GM12878 (cell line): Measurements from ENCODE around the gene SCAND1. TPM values are rescaled to one million over a fixed set of nuclear protein-coding genes. Genes with fewer than 3 reads are reported as not detected.

Source experiments
- ATAC-seq: fragments of 200-7000 bp; cut with Tn5 transposase; 3 replicates; pipeline ENCODE4 v1.9.1; 2020; ENCODE audit warnings: mild to moderate bottlenecking, moderate library complexity
- BruUV-seq: library from RNA; stranded (reverse); fragments of 400-500 nt; replicated peaks from 2 replicates; lab custom pipeline; 2021; lab: Mats Ljungman, UMichigan
- CTCF ChIA-PET: fragments of 300-600 bp; sonication (Branson Sonifier 250); formaldehyde crosslinking; extraction: SDS; loops from one replicate; lab custom pipeline; 2021; ENCODE audit warnings: inconsistent platforms; lab: Yijun Ruan, JAX
- POLR2A ChIA-PET: fragments of 350-600 bp; formaldehyde crosslinking; extraction: SDS; loops from one replicate; lab custom pipeline; 2021; ENCODE audit warnings: inconsistent platforms; lab: Charles Lee
- RAD21 ChIA-PET: fragments of 300-600 bp; sonication (Branson Sonifier 250); formaldehyde crosslinking; loops from one replicate; lab custom pipeline; 2023; ENCODE audit warnings: antibody characterized with exemption; ENCODE audit not compliant: unreplicated experiment; lab: Charles Lee
- SMC1A ChIA-PET: fragments of 300-600 bp; sonication (Branson Sonifier 250); formaldehyde crosslinking; loops from one replicate; lab custom pipeline; 2023; ENCODE audit not compliant: unreplicated experiment, uncharacterized antibody; lab: Charles Lee
- DNase-seq: peaks from one replicate; pipeline ENCODE4 v3.0.0-alpha.2; 2011; ENCODE audit warnings: low read depth, low spot score
- FAIRE-seq: peaks from 3 replicates; lab custom pipeline; 2011; peaks lifted over from hg19 to GRCh38; lab: Jason Lieb, UNC
- H2AFZ ChIP-seq: 2 replicates; pipeline ENCODE4 v1.6.0; 2011; ENCODE audit warnings: low read depth, low read length, control low read depth; ENCODE audit not compliant: control insufficient read depth
- H3K27ac ChIP-seq: 2 replicates; pipeline ENCODE4 v1.5.1; 2011; ENCODE audit warnings: control low read depth; ENCODE audit not compliant: control insufficient read depth, insufficient read depth
- H3K27me3 ChIP-seq, 2 experiments: replicated peaks in 1 of 2; 2 replicates each; pipeline versions ENCODE4 v1.6.0 to v1.6.1; 2011; ENCODE audit warnings: low read length in 1 of 2; ENCODE audit not compliant: control insufficient read depth in 2 of 2, insufficient read depth in 2 of 2
- H3K36me3 ChIP-seq, 2 experiments: 2 replicates each; pipeline ENCODE4 v1.5.1; 2011; ENCODE audit warnings: low read length in 1 of 2; ENCODE audit not compliant: control insufficient read depth in 2 of 2, insufficient read depth in 2 of 2
- H3K4me1 ChIP-seq: 2 replicates; pipeline ENCODE4 v1.6.1; 2011; ENCODE audit warnings: mild to moderate bottlenecking, low read length, moderate library complexity, mixed read lengths; ENCODE audit not compliant: control insufficient read depth, insufficient read depth
- H3K4me2 ChIP-seq: 2 replicates; pipeline ENCODE4 v1.6.0; 2011; ENCODE audit warnings: control low read depth; ENCODE audit not compliant: control insufficient read depth, insufficient read depth
- H3K4me3 ChIP-seq: fragments of 200-600 bp; sonication (generic); 2 replicates; pipeline ENCODE4 v1.5.1; 2016
- H3K79me2 ChIP-seq: 2 replicates; pipeline ENCODE4 v1.6.0; 2011; ENCODE audit warnings: low read length; ENCODE audit not compliant: control insufficient read depth, insufficient read depth
- H3K9ac ChIP-seq: 2 replicates; pipeline ENCODE4 v1.8.0; 2011; ENCODE audit warnings: low read length, control low read depth, mixed read lengths; ENCODE audit not compliant: control insufficient read depth, insufficient read depth
- H3K9me3 ChIP-seq: replicated peaks from 3 replicates; pipeline ENCODE4 v1.5.1; 2011; ENCODE audit warnings: mild to moderate bottlenecking, low read length; ENCODE audit not compliant: control insufficient read depth, insufficient read depth
- H4K20me1 ChIP-seq: 2 replicates; pipeline ENCODE4 v1.6.0; 2011; ENCODE audit not compliant: control insufficient read depth, insufficient read depth
- CREB1 ChIP-seq: IDR thresholded peaks from 2 replicates; pipeline ENCODE4 v1.6.1; 2012; ENCODE audit warnings: low read depth, mild to moderate bottlenecking, inconsistent platforms
- CUX1 ChIP-seq: IDR thresholded peaks from 2 replicates; pipeline ENCODE4 v1.6.1; 2012; ENCODE audit warnings: improper control_type of control experiment, low read depth, low read length; ENCODE audit not compliant: insufficient replicate concordance
- DPF2 ChIP-seq: fragments of 450-650 bp; IDR thresholded peaks from 2 replicates; pipeline ENCODE4 v1.6.1; 2017; ENCODE audit warnings: mild to moderate bottlenecking
- EED ChIP-seq: sonication (generic); IDR thresholded peaks from 2 replicates; pipeline ENCODE4 v1.6.1; 2016; ENCODE audit warnings: antibody characterized with exemption, low read depth
- IKZF2 ChIP-seq, 2 experiments: fragments of 450-650 bp; IDR thresholded peaks; 2 replicates each; pipeline ENCODE4 v1.6.1; 2017; ENCODE audit warnings: mild to moderate bottlenecking in 2 of 2, moderate library complexity in 2 of 2
- RFX5 ChIP-seq: IDR thresholded peaks from 2 replicates; pipeline ENCODE4 v1.6.1; 2011; ENCODE audit warnings: low read depth, low read length, improper control_type of control experiment
- SUPT20H ChIP-seq: IDR thresholded peaks from 2 replicates; pipeline ENCODE4 v1.6.1; 2011; ENCODE audit warnings: low read depth, mild to moderate bottlenecking, low read length, moderate library complexity, borderline replicate concordance; ENCODE audit not compliant: control insufficient read depth
- TCF7 ChIP-seq: IDR thresholded peaks from 2 replicates; pipeline ENCODE4 v1.6.1; 2014; ENCODE audit warnings: antibody characterized with exemption, borderline replicate concordance
- WGBS: methylation state at CpG from one replicate; pipeline ENCODE4 v1.1.6; 2016; ENCODE audit warnings: low lambda C conversion rate; ENCODE audit not compliant: insufficient replicate concordance, insufficient coverage; ENCODE audit errors: missing lambda C conversion rate; 5-methylcytosine and 5-hydroxymethylcytosine counted together
- in situ Hi-C: fragments of 300-500 bp; cut with MboI; formaldehyde crosslinking; loops from 9 replicates; pipeline ENCODE4 v1.14.3; 2018; ENCODE audit warnings: mixed read lengths
- intact Hi-C: fragments of 100-400 bp; cut with micrococcal nuclease; formaldehyde crosslinking; loops from one replicate; pipeline ENCODE4 v1.14.2; 2022; ENCODE audit not compliant: unreplicated experiment
- polyA plus RNA-seq, 11 experiments: library from polyadenylated mRNA; depleted of rRNA in 4 of 11; unstranded in 6 of 11; stranded (reverse) in 5 of 11; fragments of >200 nt; fragmentation: Nextera tagmentation in 4 of 11; fragmentation: Illumina TruSeq in 1 of 11; extraction: Ambion mirVana in 4 of 11; extraction: Trizol in 1 of 11; gene quantifications; 1 replicate in 1 of 11; 2 replicates in 10 of 11; pipeline versions ENCODE4 v1.2.1 to v1.2.3, GENCODE V29; 2011 to 2016; ENCODE audit warnings: inconsistent platforms in 2 of 11, missing spikeins in 2 of 11, low read depth in 1 of 11
- total RNA-seq, 4 experiments: library from RNA; depleted of rRNA in 3 of 4; stranded (reverse); fragments of >200 nt in 3 of 4; fragmentation: Illumina TruSeq in 1 of 4; extraction: Trizol in 1 of 4; gene quantifications; 2 replicates each; pipeline versions ENCODE4 v1.2.1 to v1.2.3, GENCODE V29; 2013 to 2021
- TF ChIP-seq, protein P1 (sequence below): IDR thresholded peaks from 2 replicates; pipeline ENCODE4 v1.6.1; 2011; ENCODE audit warnings: low read depth, mild to moderate bottlenecking, low read length, moderate library complexity, borderline replicate concordance; ENCODE audit errors: extremely low read depth

Gene SCAND1
- total and polyA plus RNA-seq, 10 of the 15 experiments (the other 5 are each of a cell fraction or from before 2014, with no cell fraction given), result 0.08 to 117 (median 25.9) TPM

DNA sequence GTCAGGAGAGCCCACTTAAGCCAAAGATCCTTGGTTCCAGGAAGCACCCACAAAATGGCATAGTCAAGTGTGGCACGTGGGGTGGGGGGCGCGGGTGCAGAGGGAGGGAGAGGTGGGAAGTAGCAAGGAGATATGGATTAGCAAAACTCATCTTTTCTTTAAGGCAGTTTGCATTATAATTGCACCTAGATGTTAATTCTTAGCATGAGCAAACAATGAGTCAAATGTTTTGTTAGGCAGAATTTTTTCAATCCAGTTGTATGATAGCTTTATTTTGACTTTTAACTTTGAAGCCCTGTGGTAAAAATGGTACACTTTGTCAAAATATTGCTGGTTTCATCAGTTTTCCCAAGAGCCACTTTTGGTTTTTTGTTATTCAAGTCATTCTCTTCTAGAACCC is 15.0 kb downstream of the SCAND1 start:
- H4K20me1 ChIP-seq, result no peaks in the 10 kb centered on the region
- no peak overlapping the region for H3K4me2 ChIP-seq
- ChIA-PET CTCF (interaction anchor here (0.5 kb wide), 1 partner anchor 226 kb away, joined by 3 read pairs; no protein-coding TSS in a partner anchor), RAD21 (no interaction called here), SMC1A (no interaction called here), POLR2A (interaction anchor here (0.6 kb wide), 1 partner anchor 512 kb away, joined by 7 read pairs; no protein-coding TSS in a partner anchor)
- peaks cover 8 to 16% of the 10 kb centered on the region in 2 experiments for H3K36me3 ChIP-seq
- H3K4me1 ChIP-seq, result no peaks in the 10 kb centered on the region
- no peaks in the 10 kb centered on the region for H3K79me2 ChIP-seq
- no TSS peak for BruUV-seq
- TF ChIP-seq, protein P1, sequence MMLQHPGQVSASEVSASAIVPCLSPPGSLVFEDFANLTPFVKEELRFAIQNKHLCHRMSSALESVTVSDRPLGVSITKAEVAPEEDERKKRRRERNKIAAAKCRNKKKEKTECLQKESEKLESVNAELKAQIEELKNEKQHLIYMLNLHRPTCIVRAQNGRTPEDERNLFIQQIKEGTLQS, result no peak
- TF ChIP-seq CREB1 (no peak), CUX1 (no peak), DPF2 (no peak), TCF7 (no peak), IKZF2 (IDR thresholded peaks at IDR 0.05) (no peak), EED (no peak), SUPT20H (no peak), RFX5 (no peak)
- FAIRE-seq (no peak), ATAC-seq (no peak), DNase-seq (no peak)
- H3K4me3 ChIP-seq, result no peak overlapping the region
- WGBS, result 94% methylated on average over 3 of the region's 3 CpGs
- H3K9ac ChIP-seq, result no peak overlapping the region
- H3K27ac ChIP-seq, result no peak overlapping the region
- no peak overlapping the region for H2AFZ ChIP-seq
- in situ Hi-C loops, result no loop called here
- no peaks in the 10 kb centered on the region for H3K27me3 ChIP-seq
- intact Hi-C loops, result no loop called here
- no peaks in the 10 kb centered on the region for H3K9me3 ChIP-seq
